Neural cell (in vitro differentiated cells): ENCODE data around the gene DUSP18. TPM values are rescaled to one million over a fixed set of nuclear protein-coding genes. Genes with fewer than 3 reads are reported as not detected.

ENCODE experiments used
- H2AFZ ChIP-seq: fragments of 200-600, 300-800 bp; sonication (generic), shearing (Covaris generic); 2 replicates; pipeline ENCODE4 v1.6.0; 2014; ENCODE audit warnings: low read depth, mild to moderate bottlenecking, antibody characterized with exemption, low read length, moderate library complexity
- H3F3A ChIP-seq: fragments of 200-600 bp; shearing (Covaris generic); 2 replicates; pipeline ENCODE4 v1.6.1; 2016; ENCODE audit warnings: mild to moderate bottlenecking, moderate library complexity, mixed read lengths, antibody characterized with exemption, low read length; ENCODE audit not compliant: insufficient read depth, poor library complexity, severe bottlenecking
- H3K27ac ChIP-seq: fragments of 200-600, 300-800 bp; sonication (generic), shearing (Covaris generic); 2 replicates; pipeline ENCODE4 v1.5.1; 2014; ENCODE audit warnings: mild to moderate bottlenecking, low read length, moderate library complexity
- H3K27me3 ChIP-seq: fragments of 300-800, 200-600 bp; sonication (generic), shearing (Covaris generic); 2 replicates; pipeline ENCODE4 v1.6.0; 2014; ENCODE audit warnings: mild to moderate bottlenecking, low read depth, low read length, moderate library complexity; ENCODE audit not compliant: insufficient read depth
- H3K36me3 ChIP-seq: fragments of 300-800, 200-600 bp; sonication (generic), shearing (Covaris generic); 2 replicates; pipeline ENCODE4 v1.5.1; 2014; ENCODE audit warnings: mild to moderate bottlenecking, antibody characterized with exemption, low read length, moderate library complexity; ENCODE audit not compliant: insufficient read depth
- H3K4me2 ChIP-seq: fragments of 300-800, 200-600 bp; sonication (generic), shearing (Covaris generic); 2 replicates; pipeline ENCODE4 v1.6.0; 2014; ENCODE audit warnings: mild to moderate bottlenecking, low read length
- H3K4me3 ChIP-seq: fragments of 300-800, 200-600 bp; sonication (generic), shearing (Covaris generic); 2 replicates; pipeline ENCODE4 v1.5.1; 2014; ENCODE audit warnings: mild to moderate bottlenecking, low read length, moderate library complexity
- H3K79me2 ChIP-seq: fragments of 200-600 bp; shearing (Covaris generic); replicated peaks from 2 replicates; pipeline ENCODE4 v1.6.0; 2014; ENCODE audit warnings: mild to moderate bottlenecking, low read length, moderate library complexity; ENCODE audit not compliant: insufficient read depth
- H3K9ac ChIP-seq: fragments of 300-800, 200-600 bp; sonication (generic), shearing (Covaris generic); 2 replicates; pipeline ENCODE4 v1.6.1; 2016; ENCODE audit warnings: mild to moderate bottlenecking, low read length, mixed read lengths
- H3K9me2 ChIP-seq: fragments of 200-600 bp; shearing (Covaris generic); 2 replicates; pipeline ENCODE4 v1.6.1; 2016; ENCODE audit warnings: mild to moderate bottlenecking, low read length, mixed read lengths; ENCODE audit not compliant: insufficient read depth
- H3K9me3 ChIP-seq: fragments of 200-600, 300-800 bp; sonication (generic), shearing (Covaris generic); 2 replicates; pipeline ENCODE4 v1.6.1; 2016; ENCODE audit warnings: mild to moderate bottlenecking, mixed run types, low read length, moderate library complexity, mixed read lengths
- H4K20me1 ChIP-seq: fragments of 200-600 bp; shearing (Covaris generic); 2 replicates; pipeline ENCODE4 v1.6.1; 2016; ENCODE audit warnings: mild to moderate bottlenecking, mixed run types; ENCODE audit not compliant: insufficient read depth
- CTCF ChIP-seq: fragments of 450-650 bp; IDR thresholded peaks from 2 replicates; pipeline ENCODE4 v1.5.1; 2014; ENCODE audit warnings: antibody characterized with exemption, mild to moderate bottlenecking, moderate library complexity; ENCODE audit not compliant: poor library complexity, severe bottlenecking
- EP300 ChIP-seq: fragments of 450-650 bp; conservative IDR thresholded peaks from 2 replicates; pipeline ENCODE4 v1.6.1; 2014; ENCODE audit warnings: antibody characterized with exemption, mild to moderate bottlenecking, moderate library complexity; ENCODE audit not compliant: poor library complexity, severe bottlenecking
- EZH2 ChIP-seq: fragments of 200-600, 300-800 bp; shearing (Covaris generic), sonication (generic); IDR thresholded peaks from 2 replicates; pipeline ENCODE4 v1.6.1; 2014; ENCODE audit warnings: antibody characterized with exemption, low read length, borderline replicate concordance, mild to moderate bottlenecking; ENCODE audit not compliant: insufficient read depth, poor library complexity, severe bottlenecking
- MXI1 ChIP-seq: fragments of 450-650 bp; conservative IDR thresholded peaks from 2 replicates; pipeline ENCODE4 v1.6.1; 2014; ENCODE audit warnings: antibody characterized with exemption, mild to moderate bottlenecking; ENCODE audit not compliant: poor library complexity, severe bottlenecking
- POLR2AphosphoS5 ChIP-seq: IDR thresholded peaks from 2 replicates; pipeline ENCODE4 v1.6.1; 2012
- RAD21 ChIP-seq: fragments of 450-650 bp; conservative IDR thresholded peaks from 2 replicates; pipeline ENCODE4 v1.6.1; 2014; ENCODE audit warnings: antibody characterized with exemption, mild to moderate bottlenecking, moderate library complexity
- REST ChIP-seq: IDR thresholded peaks from 2 replicates; pipeline ENCODE4 v1.6.1; 2012; ENCODE audit warnings: borderline replicate concordance
- SMC3 ChIP-seq: fragments of 450-650 bp; conservative IDR thresholded peaks from 2 replicates; pipeline ENCODE4 v1.6.1; 2014; ENCODE audit warnings: antibody characterized with exemption, mild to moderate bottlenecking, moderate library complexity; ENCODE audit not compliant: poor library complexity
- TAF1 ChIP-seq: IDR thresholded peaks from 2 replicates; pipeline ENCODE4 v1.6.1; 2012; ENCODE audit warnings: low read depth
- polyA plus RNA-seq: library from polyadenylated mRNA; depleted of rRNA; stranded (reverse); fragments of >200 nt; gene quantifications from 2 replicates; pipeline ENCODE4 v1.2.3, GENCODE V29; 2014

Gene DUSP18
- polyA plus RNA-seq, 1 donor from 2014 or later: 18.6 TPM

GRCh38 chr22:30702856-30703255 lies 35.2 kb upstream of the DUSP18 start:
- H3K27ac ChIP-seq: no peak overlapping the region
- no peaks in the 10 kb centered on the region for H3F3A ChIP-seq
- H3K9me2 ChIP-seq: no peaks in the 10 kb centered on the region
- H3K4me2 ChIP-seq: no peak overlapping the region
- no peaks in the 10 kb centered on the region for H3K27me3 ChIP-seq
- TF ChIP-seq SMC3 (no peak), MXI1 (no peak), RAD21 (no peak), EZH2 (no peak), EP300 (no peak), CTCF (no peak)
- no peaks in the 10 kb centered on the region for H3K9me3 ChIP-seq
- no peak overlapping the region for H3K9ac ChIP-seq
- H3K36me3 ChIP-seq: no peaks in the 10 kb centered on the region
- no peak overlapping the region for H2AFZ ChIP-seq
- no peaks in the 10 kb centered on the region for H3K79me2 ChIP-seq
- H4K20me1 ChIP-seq: no peaks in the 10 kb centered on the region
- H3K4me3 ChIP-seq: no peak overlapping the region

- H3K9me3 ChIP-seq: no peaks in the 10 kb centered on the region
- H3K79me2 ChIP-seq: no peaks in the 10 kb centered on the region
- H3K9me2 ChIP-seq: no peaks in the 10 kb centered on the region
- no peak overlapping the region for H2AFZ ChIP-seq
- H4K20me1 ChIP-seq: no peaks in the 10 kb centered on the region
- no peak overlapping the region for H3K27ac ChIP-seq
- H3K27me3 ChIP-seq: no peaks in the 10 kb centered on the region
- H3F3A ChIP-seq: no peaks in the 10 kb centered on the region
- H3K4me3 ChIP-seq: no peak overlapping the region
- no peak overlapping the region for H3K4me2 ChIP-seq
- no peak for TF ChIP-seq MXI1
- no peak for TF ChIP-seq EZH2
- no peak for TF ChIP-seq POLR2AphosphoS5
- no peak for TF ChIP-seq SMC3
- TF ChIP-seq TAF1: no peak
- no peak for TF ChIP-seq CTCF
- TF ChIP-seq RAD21: no peak
- TF ChIP-seq EP300: no peak
- no peak for TF ChIP-seq REST
- H3K36me3 ChIP-seq: no peaks in the 10 kb centered on the region
- H3K9ac ChIP-seq: no peak overlapping the region
These were observed 34.2 kb upstream of the DUSP18 start for GRCh38 chr22:30701872-30702271.
